ENCODE data around the gene HOMER2.
A peak's percentile ranks its signal among the peaks of the same experiment; 100 is the strongest.
"Not testable (repeated sequence)": the region's sequence is repeated elsewhere in the genome, so short reads cannot be mapped to it uniquely, and the experiment has no call there.

The HOMER2 gene

GRCh38 chr15:82894971-82895520 is 57.5 kb downstream of the HOMER2 start:
- Histone ChIP-seq H3K4me3 (ENCODE audit: severe bottlenecking) (no peak overlapping the region), H3K4me1 (ENCODE audit: insufficient read depth, poor library complexity, severe bottlenecking) (no peaks in the 10 kb centered on the region), H3K36me3 (ENCODE audit: low read depth) (peaks cover 8% of the 10 kb centered on the region), H3K27me3 (ENCODE audit: insufficient read depth, poor library complexity, severe bottlenecking) (no peaks in the 10 kb centered on the region), H3K27ac (ENCODE audit: poor library complexity, severe bottlenecking) (no peak overlapping the region), H3K9me3 (ENCODE audit: severe bottlenecking) (no peaks in the 10 kb centered on the region)
- DNase-seq (ENCODE audit: low spot score) (no peak), ATAC-seq (ENCODE audit: low read depth) (no peak)
- no peak for TF ChIP-seq CTCF (IDR thresholded peaks at IDR 0.05; ENCODE audit: poor library complexity, severe bottlenecking)

GRCh38 chr15:82893473-82893872 is 59.0 kb downstream of the HOMER2 start:
- not testable (repeated sequence) for H3K4me3 ChIP-seq (ENCODE audit: severe bottlenecking); DNase-seq (ENCODE audit: low spot score); H3K4me1 ChIP-seq (ENCODE audit: insufficient read depth, poor library complexity, severe bottlenecking); H3K9me3 ChIP-seq (ENCODE audit: severe bottlenecking); H3K27ac ChIP-seq (ENCODE audit: poor library complexity, severe bottlenecking); H3K27me3 ChIP-seq (ENCODE audit: insufficient read depth, poor library complexity, severe bottlenecking); H3K36me3 ChIP-seq (ENCODE audit: low read depth); ATAC-seq (ENCODE audit: low read depth)

GRCh38 chr15:82892573-82892972 is 59.9 kb downstream of the HOMER2 start:
- DNase-seq (ENCODE audit: low spot score) (no peak), ATAC-seq (ENCODE audit: low read depth) (no peak)
- Histone ChIP-seq H3K36me3 (ENCODE audit: low read depth) (peaks cover 8% of the 10 kb centered on the region), H3K9me3 (ENCODE audit: severe bottlenecking) (no peaks in the 10 kb centered on the region), H3K4me1 (ENCODE audit: insufficient read depth, poor library complexity, severe bottlenecking) (no peaks in the 10 kb centered on the region), H3K4me3 (ENCODE audit: severe bottlenecking) (no peak overlapping the region), H3K27me3 (ENCODE audit: insufficient read depth, poor library complexity, severe bottlenecking) (no peaks in the 10 kb centered on the region), H3K27ac (ENCODE audit: poor library complexity, severe bottlenecking) (no peak overlapping the region)
- TF ChIP-seq CTCF (IDR thresholded peaks at IDR 0.05; ENCODE audit: poor library complexity, severe bottlenecking) = no peak

GRCh38 chr15:82890995-82891390 is 61.5 kb downstream of the HOMER2 start:
- Histone ChIP-seq H3K4me3 (ENCODE audit: severe bottlenecking) (no peak overlapping the region), H3K4me1 (ENCODE audit: insufficient read depth, poor library complexity, severe bottlenecking) (no peaks in the 10 kb centered on the region), H3K36me3 (ENCODE audit: low read depth) (peaks cover 8% of the 10 kb centered on the region), H3K27me3 (ENCODE audit: insufficient read depth, poor library complexity, severe bottlenecking) (no peaks in the 10 kb centered on the region), H3K27ac (ENCODE audit: poor library complexity, severe bottlenecking) (no peak overlapping the region), H3K9me3 (ENCODE audit: severe bottlenecking) (no peaks in the 10 kb centered on the region)
- TF ChIP-seq CTCF (IDR thresholded peaks at IDR 0.05; ENCODE audit: poor library complexity, severe bottlenecking) = no peak
- ATAC-seq (ENCODE audit: low read depth) (0 out of 3 replicates have a peak, but pooled peaks have one; percentile 12), DNase-seq (ENCODE audit: low spot score) (no peak)

- DNase-seq (ENCODE audit: low spot score) (no peak), ATAC-seq (ENCODE audit: low read depth) (peak; percentile 54; the same call in 2 of the 3 replicates)
- Histone ChIP-seq H3K27ac (ENCODE audit: poor library complexity, severe bottlenecking) (no peak overlapping the region), H3K36me3 (ENCODE audit: low read depth) (peaks cover 8% of the 10 kb centered on the region), H3K27me3 (ENCODE audit: insufficient read depth, poor library complexity, severe bottlenecking) (no peaks in the 10 kb centered on the region), H3K4me3 (ENCODE audit: severe bottlenecking) (no peak overlapping the region), H3K9me3 (ENCODE audit: severe bottlenecking) (no peaks in the 10 kb centered on the region), H3K4me1 (ENCODE audit: insufficient read depth, poor library complexity, severe bottlenecking) (no peaks in the 10 kb centered on the region)
- no peak for TF ChIP-seq CTCF (IDR thresholded peaks at IDR 0.05; ENCODE audit: poor library complexity, severe bottlenecking)
These were observed 62.1 kb downstream of the HOMER2 start for GRCh38 chr15:82890338-82890994.

All from RWPE2 (cell line).